ENCODE measurements around the gene RNF4. TPM values are rescaled to one million over a fixed set of nuclear protein-coding genes. Genes with fewer than 3 reads are reported as not detected.

RNF4 gene
- total and polyA plus RNA-seq, 12 donors = 13.4 to 42.1 (median 29.7) TPM

DNA sequence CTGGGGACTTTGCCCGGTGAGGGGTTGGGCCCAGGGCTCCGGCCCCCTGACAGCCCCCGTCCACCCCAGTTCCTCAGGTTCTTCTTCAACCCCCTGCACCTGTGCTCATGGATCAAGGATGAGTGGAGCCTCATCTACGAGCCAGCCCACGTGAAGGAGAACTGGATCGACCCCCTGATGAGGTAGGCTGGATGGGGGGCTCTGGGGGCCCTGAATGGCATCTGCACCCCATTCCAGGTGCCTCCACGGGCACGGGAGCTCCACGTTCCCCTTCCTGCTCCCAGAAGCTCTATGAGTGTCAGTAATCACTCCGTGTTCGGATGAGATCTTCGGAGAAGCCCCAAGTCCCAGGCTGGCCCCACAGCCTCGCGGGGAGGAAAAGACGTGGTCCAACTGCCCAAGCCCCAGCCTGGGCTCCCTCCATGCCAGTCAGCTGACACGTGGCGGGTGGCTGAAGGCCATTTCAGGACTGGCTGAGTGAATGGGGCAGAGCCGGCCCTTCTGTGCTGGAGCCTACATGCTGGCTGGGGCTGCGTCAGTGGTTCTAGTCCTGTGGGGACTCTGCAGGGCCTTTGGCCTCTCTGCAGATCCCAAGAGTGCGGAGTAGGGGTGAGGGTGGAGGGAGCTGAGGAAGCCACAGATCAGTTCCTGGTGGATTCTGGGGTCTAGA lies 25.7 kb upstream of the RNF4 start:
- Histone ChIP-seq H3K4me3 (no peak overlapping the region), H3K9me3 (no peaks in the 10 kb centered on the region), H3K27ac (no peak overlapping the region), H3K36me3 (no peaks in the 10 kb centered on the region), H3K4me1 (peaks cover 0 to 6% (median 0%) of the 10 kb centered on the region in 9 donors), H3K27me3 (no peaks in the 10 kb centered on the region)
- TF ChIP-seq CTCF (IDR thresholded peaks at IDR 0.05) = no peak
- 87% methylated on average over 19 to 20 of the region's 20 CpGs for WGBS, 2 donors
- ATAC-seq (peak in 1 of 8 donors; percentile 20), DNase-seq (no peak)
- intact Hi-C loops (cut with DNase I) = loop anchor here in 5 of 10 donors (5.0 to 10.0 kb wide), 3 partner anchors 218 to 226 kb away; no protein-coding TSS in a partner anchor

GRCh38 chr4:2443956-2444740 lies 24.8 kb upstream of the RNF4 start:
- WGBS, 2 donors = 92 to 94% methylated on average over 7 of the region's 7 CpGs
- Histone ChIP-seq H3K36me3 (no peaks in the 10 kb centered on the region), H3K4me3 (no peak overlapping the region), H3K27ac (no peak overlapping the region), H3K9me3 (no peaks in the 10 kb centered on the region), H3K4me1 (peaks cover 0 to 6% (median 0%) of the 10 kb centered on the region in 9 donors), H3K27me3 (no peaks in the 10 kb centered on the region)
- intact Hi-C loops (cut with DNase I) = loop anchor here in 5 of 10 donors (5.0 to 10.0 kb wide), 3 partner anchors 219 to 227 kb away; no protein-coding TSS in a partner anchor
- TF ChIP-seq CTCF (IDR thresholded peaks at IDR 0.05) = no peak
- DNase-seq (no peak), ATAC-seq (no peak)

DNA sequence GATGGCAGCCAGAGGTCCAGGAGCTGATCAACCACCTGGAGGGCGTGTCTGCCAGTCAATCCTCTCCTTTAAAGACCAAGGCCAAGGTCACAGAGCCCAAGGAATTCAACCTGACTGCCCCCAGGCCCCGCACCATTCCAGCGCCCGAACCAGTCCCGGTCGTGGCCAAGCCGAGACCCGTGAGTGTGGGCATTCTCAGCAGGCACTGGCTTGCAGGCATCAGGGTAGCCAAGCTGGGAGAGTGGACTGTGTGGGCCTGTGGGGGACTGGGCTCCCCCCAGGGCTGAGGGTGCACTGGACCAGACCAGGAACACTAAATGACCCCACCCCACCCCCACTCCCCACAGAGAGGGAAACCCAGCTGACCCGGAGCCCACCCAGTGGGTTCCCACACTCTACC lies 23.8 kb upstream of the RNF4 start:
- 93 to 94% methylated on average over 9 of the region's 9 CpGs for WGBS, 2 donors
- no peak overlapping the region for H3K27ac ChIP-seq
- H3K9me3 ChIP-seq = no peaks in the 10 kb centered on the region
- H3K4me1 ChIP-seq = peaks cover 0 to 6% (median 0%) of the 10 kb centered on the region in 9 donors
- DNase-seq (no peak), ATAC-seq (no peak)
- H3K36me3 ChIP-seq = no peaks in the 10 kb centered on the region
- H3K27me3 ChIP-seq = no peaks in the 10 kb centered on the region
- no peak overlapping the region for H3K4me3 ChIP-seq
- intact Hi-C loops (cut with DNase I) = loop anchor here in 2 of 10 donors (5.0 to 10.0 kb wide), 2 partner anchors 220 to 223 kb away; no protein-coding TSS in a partner anchor
- TF ChIP-seq CTCF (IDR thresholded peaks at IDR 0.05) = no peak

DNA sequence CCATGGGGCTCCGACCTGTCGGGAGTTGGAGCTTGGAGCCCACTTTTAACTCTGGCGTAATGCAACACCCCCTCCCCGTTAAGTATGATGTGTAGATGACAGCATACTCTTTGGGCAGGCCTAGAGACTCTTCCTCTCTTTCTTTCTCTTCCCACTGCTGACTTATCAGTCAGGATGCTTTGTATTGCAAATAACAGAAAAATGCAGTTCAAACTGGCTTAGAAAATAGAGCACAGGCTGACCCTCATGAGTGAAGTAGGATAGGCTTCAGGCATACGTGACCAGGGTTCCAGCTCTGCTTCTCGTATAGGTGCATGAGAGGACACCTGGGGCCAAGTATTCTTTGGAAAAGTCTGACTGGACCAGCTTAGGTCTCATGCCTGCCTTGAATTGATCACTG lies 23.3 kb upstream of the RNF4 start:
- WGBS, 2 donors = 76 to 84% methylated on average over 6 of the region's 6 CpGs
- H3K4me1 ChIP-seq = peaks cover 0 to 6% (median 0%) of the 10 kb centered on the region in 9 donors
- TF ChIP-seq CTCF (IDR thresholded peaks at IDR 0.05) = no peak
- H3K36me3 ChIP-seq = no peaks in the 10 kb centered on the region
- intact Hi-C loops (cut with DNase I) = loop anchor here in 2 of 10 donors (5.0 to 10.0 kb wide), 2 partner anchors 221 to 223 kb away; no protein-coding TSS in a partner anchor
- ATAC-seq (no peak), DNase-seq (no peak)
- no peaks in the 10 kb centered on the region for H3K27me3 ChIP-seq
- H3K4me3 ChIP-seq = no peak overlapping the region
- H3K27ac ChIP-seq = no peak overlapping the region
- no peaks in the 10 kb centered on the region for H3K9me3 ChIP-seq

Data from heart right ventricle (tissue), 16 donors.